ENCODE results near the gene MFN2.

DNA sequence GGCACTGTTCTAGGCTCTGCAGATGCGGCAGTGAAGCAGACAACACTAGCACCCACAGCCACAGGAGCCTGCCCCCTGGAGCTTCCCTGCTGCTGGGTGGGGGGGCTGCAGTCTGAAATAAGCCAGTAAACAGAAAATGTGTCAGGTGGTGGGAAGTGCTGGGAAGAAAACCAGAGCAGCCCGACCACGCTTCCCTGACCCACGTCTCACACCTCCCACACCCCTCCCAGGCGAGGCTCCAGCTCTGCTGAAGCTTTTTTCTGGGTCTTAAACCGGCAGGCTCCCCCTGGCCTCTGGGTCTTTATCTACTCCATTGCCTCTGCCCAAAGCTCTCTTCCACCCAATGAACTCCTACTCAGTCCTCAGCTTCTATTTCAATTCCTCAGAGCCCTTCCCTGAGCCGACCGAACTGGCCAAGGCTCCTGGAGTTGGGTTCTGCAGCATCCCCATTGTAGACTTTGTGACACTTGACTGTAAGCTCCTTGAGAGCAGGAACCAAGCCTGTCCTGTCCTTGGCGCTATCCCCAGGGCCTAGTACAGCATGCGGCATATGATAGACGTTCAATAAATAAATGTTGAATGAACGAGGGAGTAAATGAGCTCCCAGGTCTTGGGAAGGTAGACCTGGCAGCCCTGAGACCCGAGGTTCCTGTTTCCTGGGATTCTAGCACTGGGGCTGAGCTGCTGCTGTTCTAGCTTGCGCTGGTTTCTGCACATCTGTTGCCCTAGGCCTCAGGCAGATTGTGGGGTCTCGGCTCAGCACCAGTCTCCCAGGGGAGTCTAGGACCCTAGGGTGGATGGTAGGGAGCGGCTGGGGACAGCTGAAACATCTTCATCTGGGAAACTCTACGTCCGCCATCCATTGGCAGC is 57.5 kb downstream of the MFN2 start:
- TF ChIP-seq, protein P1, sequence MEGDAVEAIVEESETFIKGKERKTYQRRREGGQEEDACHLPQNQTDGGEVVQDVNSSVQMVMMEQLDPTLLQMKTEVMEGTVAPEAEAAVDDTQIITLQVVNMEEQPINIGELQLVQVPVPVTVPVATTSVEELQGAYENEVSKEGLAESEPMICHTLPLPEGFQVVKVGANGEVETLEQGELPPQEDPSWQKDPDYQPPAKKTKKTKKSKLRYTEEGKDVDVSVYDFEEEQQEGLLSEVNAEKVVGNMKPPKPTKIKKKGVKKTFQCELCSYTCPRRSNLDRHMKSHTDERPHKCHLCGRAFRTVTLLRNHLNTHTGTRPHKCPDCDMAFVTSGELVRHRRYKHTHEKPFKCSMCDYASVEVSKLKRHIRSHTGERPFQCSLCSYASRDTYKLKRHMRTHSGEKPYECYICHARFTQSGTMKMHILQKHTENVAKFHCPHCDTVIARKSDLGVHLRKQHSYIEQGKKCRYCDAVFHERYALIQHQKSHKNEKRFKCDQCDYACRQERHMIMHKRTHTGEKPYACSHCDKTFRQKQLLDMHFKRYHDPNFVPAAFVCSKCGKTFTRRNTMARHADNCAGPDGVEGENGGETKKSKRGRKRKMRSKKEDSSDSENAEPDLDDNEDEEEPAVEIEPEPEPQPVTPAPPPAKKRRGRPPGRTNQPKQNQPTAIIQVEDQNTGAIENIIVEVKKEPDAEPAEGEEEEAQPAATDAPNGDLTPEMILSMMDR (IDR thresholded peaks at IDR 0.05): no peak
- no peak for TF ChIP-seq EP300 (IDR thresholded peaks at IDR 0.05)
